ENCODE results near the gene ZNF618. TPM values are rescaled to one million over a fixed set of nuclear protein-coding genes. Genes with fewer than 3 reads are reported as not detected.
"Not testable (repeated sequence)": the region's sequence is repeated elsewhere in the genome, so short reads cannot be mapped to it uniquely, and the experiment has no call there.

Gene ZNF618
- total and polyA plus RNA-seq, 8 donors = 5.1 to 14.0 (median 8.1) TPM

DNA sequence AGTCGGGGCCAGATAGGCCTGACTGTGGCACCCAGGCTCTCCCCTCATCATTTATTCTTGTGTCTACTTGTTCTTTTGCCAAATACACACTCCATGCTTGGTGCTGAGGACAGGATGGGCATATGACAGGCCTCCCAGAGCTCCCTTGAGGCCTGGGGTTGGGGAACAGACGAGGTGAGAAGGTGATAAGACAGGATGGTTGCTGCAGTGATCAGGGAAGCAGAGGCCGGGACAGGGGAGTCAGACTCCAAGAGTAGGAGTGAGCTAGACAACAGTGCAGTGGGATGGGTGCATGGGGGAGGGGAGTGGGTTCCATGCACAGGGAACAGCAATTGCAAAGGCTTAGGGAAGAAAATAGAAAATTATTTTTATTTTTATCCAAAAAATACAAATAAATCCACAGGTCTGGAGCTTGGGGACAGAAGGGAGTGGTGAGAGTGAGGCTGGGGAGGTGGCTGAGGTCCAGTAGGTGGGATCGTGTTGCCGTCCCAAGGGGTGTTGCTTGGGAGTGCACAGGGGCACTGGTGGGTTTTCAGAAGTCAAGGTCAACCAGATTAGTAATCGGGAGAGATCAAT, 205.4 kb downstream of the ZNF618 start:
- H3K9me3 ChIP-seq = no peaks in the 10 kb centered on the region
- DNase-seq (peak in 1 of 6 donors; percentile 46), FAIRE-seq (no peak), ATAC-seq (peak; percentile 15 to 35 (median 28))
- TF ChIP-seq, protein P1, sequence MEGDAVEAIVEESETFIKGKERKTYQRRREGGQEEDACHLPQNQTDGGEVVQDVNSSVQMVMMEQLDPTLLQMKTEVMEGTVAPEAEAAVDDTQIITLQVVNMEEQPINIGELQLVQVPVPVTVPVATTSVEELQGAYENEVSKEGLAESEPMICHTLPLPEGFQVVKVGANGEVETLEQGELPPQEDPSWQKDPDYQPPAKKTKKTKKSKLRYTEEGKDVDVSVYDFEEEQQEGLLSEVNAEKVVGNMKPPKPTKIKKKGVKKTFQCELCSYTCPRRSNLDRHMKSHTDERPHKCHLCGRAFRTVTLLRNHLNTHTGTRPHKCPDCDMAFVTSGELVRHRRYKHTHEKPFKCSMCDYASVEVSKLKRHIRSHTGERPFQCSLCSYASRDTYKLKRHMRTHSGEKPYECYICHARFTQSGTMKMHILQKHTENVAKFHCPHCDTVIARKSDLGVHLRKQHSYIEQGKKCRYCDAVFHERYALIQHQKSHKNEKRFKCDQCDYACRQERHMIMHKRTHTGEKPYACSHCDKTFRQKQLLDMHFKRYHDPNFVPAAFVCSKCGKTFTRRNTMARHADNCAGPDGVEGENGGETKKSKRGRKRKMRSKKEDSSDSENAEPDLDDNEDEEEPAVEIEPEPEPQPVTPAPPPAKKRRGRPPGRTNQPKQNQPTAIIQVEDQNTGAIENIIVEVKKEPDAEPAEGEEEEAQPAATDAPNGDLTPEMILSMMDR (IDR thresholded peaks at IDR 0.05) = no peak
- intact Hi-C loops (cut with DNase I) = loop anchor here in 1 of 3 donors (5.0 kb wide), 1 partner anchor 211 kb away; no protein-coding TSS in a partner anchor
- 16 to 22% methylated on average over 6 of the region's 6 CpGs for WGBS, 2 donors
- H3K4me3 ChIP-seq = no peak overlapping the region
- peaks cover 40 to 51% (median 46%) of the 10 kb centered on the region in 3 donors for H3K4me1 ChIP-seq
- H3K36me3 ChIP-seq = no peaks in the 10 kb centered on the region
- H3K27me3 ChIP-seq = no peaks in the 10 kb centered on the region
- H3K27ac ChIP-seq = peak overlapping the region; percentile 37 to 82 (median 68)

DNA sequence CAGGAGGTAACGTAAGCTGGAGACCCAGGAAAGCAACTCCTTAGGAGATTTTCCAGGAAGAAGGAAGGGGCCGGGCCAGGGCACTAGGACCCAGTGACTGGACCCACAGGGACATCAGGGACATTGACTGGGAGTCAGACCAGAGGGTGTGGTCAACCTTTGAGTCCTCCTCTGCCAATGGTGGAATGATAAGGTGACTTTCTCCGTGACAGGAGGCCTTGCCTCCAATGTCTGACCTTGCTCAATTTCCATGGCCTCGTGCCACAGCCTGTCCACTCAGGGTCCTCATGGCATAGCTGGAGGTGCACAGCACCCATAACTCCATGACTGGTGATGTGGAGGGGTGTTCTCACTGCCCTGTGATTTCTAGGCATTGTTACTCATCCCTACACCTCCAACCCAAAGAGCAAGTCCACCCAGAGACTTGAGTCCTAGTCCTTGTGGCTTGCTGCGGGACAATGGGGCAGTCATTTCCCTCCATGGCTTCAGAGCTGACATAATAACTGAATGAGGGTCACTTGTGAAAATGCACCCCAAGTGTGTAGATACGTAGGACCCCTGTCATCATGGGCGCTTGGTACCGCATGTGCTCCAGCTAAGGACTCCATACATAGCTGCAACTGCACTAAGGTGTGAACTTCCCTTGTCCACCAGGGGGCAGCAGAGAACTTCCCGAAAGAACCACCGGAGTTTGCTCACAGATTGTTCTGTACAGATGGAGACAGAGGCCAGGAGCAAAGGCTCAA, 206.1 kb downstream of the ZNF618 start:
- Histone ChIP-seq H3K4me1 (peaks cover 40 to 51% (median 46%) of the 10 kb centered on the region in 3 donors), H3K36me3 (no peaks in the 10 kb centered on the region), H3K27ac (peak overlapping the region; percentile 37 to 82 (median 68)), H3K9me3 (no peaks in the 10 kb centered on the region), H3K27me3 (no peaks in the 10 kb centered on the region), H3K4me3 (no peak overlapping the region)
- peak; percentile 72 to 87 (median 76) for ATAC-seq
- TF ChIP-seq, protein P1 (IDR thresholded peaks at IDR 0.05) = peak; percentile 92 to 95 (median 93)
- DNase-seq = peak; percentile 87 to 95 (median 90)
- WGBS, 2 donors = 13 to 14% methylated on average over 10 of the region's 10 CpGs
- FAIRE-seq = peak; percentile 9
- intact Hi-C loops (cut with DNase I) = loop anchor here in 1 of 3 donors (5.0 kb wide), 1 partner anchor 210 kb away; no protein-coding TSS in a partner anchor

- H3K9me3 ChIP-seq, ATAC-seq, H3K27me3 ChIP-seq, H3K36me3 ChIP-seq, H3K4me3 ChIP-seq, FAIRE-seq: not testable (repeated sequence)
- peak overlapping the region in 2 of 4 donors; percentile 39 to 82 for H3K27ac ChIP-seq
- peak in 1 of 6 donors; percentile 14 for DNase-seq
- 41 to 47% methylated on average over 13 of the region's 13 CpGs for WGBS, 2 donors
- intact Hi-C loops (cut with DNase I) = loop anchor here in 1 of 3 donors (5.0 kb wide), 1 partner anchor 209 kb away; no protein-coding TSS in a partner anchor
- H3K4me1 ChIP-seq = peaks cover 35 to 45% (median 40%) of the 10 kb centered on the region in 3 donors
Observed at GRCh38 chr9:114082763-114083412, 206.8 kb downstream of the ZNF618 start.

GRCh38 chr9:114083666-114084065, 207.6 kb downstream of the ZNF618 start:
- Histone ChIP-seq H3K9me3 (no peaks in the 10 kb centered on the region), H3K36me3 (no peaks in the 10 kb centered on the region), H3K27ac (no peak overlapping the region), H3K4me1 (peaks cover 29 to 37% (median 32%) of the 10 kb centered on the region in 3 donors), H3K4me3 (no peak overlapping the region), H3K27me3 (no peaks in the 10 kb centered on the region)
- no peak for FAIRE-seq
- TF ChIP-seq, protein P1 (IDR thresholded peaks at IDR 0.05) = no peak
- WGBS, 2 donors = 87 to 91% methylated on average over 6 of the region's 6 CpGs
- no peak for ATAC-seq
- intact Hi-C loops (cut with DNase I) = loop anchor here in 1 of 3 donors (5.0 kb wide), 1 partner anchor 209 kb away; no protein-coding TSS in a partner anchor
- DNase-seq = peak in 2 of 6 donors; percentile 20 to 25
